Left lobe of liver (tissue), 2 donors: ENCODE data around the gene ALK. TPM values are rescaled to one million over a fixed set of nuclear protein-coding genes. Genes with fewer than 3 reads are reported as not detected.

ENCODE experiments used
- ATAC-seq: fragments of 200-7000 bp; cut with Tn5 transposase; one replicate; pipeline ENCODE4 v1.9.1; 2020; ENCODE audit warnings: mild to moderate bottlenecking, moderate library complexity
- DNase-seq: peaks from one replicate; pipeline ENCODE4 v3.0.0-alpha.2; 2020; ENCODE audit warnings: low spot score
- total RNA-seq: library from RNA; stranded (reverse); gene quantifications from one replicate; pipeline ENCODE4 v1.2.1, GENCODE V29; 2021
- donor health status: DM: no; HTN: no; CAD: no; lungs with moderate emphysema.
- donor health status: DM: no; HTN: yes; CAD: no.

ALK gene
- not detected for total RNA-seq

DNA sequence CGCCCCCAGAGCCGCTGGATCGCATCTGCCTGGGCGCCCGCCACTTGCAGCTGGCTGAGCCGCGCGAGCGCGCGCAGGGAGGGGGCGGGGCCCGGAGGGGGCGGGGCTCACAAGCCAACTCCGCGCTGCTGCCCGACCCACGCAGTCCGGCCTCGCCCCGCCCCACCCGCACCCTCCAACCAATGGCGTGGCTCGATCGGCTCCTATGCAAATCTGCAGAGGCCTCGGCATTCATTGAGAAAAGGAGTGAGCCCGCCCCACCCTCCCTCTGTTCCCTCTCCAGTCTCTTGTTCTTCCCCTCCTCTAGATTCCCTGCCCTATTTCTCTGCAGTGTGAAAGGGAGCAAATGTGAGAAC, at the start of gene ALK:
ALK (minus strand) TSS at position 27 of the 356 bp plus-strand sequence. CDS start 927 bp downstream, outside the sequence.
- peak; percentile 94 for ATAC-seq
- peak; percentile 79 for DNase-seq

DNA sequence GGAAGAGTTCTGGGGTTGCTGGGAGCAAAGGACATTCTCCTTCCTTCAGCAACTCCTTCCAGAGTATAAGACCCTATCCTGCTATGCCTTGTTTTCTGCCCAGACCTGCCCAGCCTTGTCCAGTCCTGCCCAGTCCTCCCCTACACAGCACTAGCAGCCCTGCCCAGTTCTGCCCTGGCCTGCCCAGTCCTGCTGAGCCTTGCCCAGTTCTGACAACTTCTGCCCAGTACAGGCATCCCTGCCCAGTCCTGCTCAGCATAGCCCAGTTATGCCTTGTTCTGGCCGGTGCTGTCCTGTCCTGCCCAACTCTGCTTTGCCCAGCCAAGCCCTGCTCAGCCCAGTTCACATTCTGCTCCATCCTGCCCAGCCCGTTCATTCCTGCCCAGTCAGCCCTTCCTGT, 44.9 kb upstream of the ALK start:
- DNase-seq (no peak), ATAC-seq (no peak)

DNA sequence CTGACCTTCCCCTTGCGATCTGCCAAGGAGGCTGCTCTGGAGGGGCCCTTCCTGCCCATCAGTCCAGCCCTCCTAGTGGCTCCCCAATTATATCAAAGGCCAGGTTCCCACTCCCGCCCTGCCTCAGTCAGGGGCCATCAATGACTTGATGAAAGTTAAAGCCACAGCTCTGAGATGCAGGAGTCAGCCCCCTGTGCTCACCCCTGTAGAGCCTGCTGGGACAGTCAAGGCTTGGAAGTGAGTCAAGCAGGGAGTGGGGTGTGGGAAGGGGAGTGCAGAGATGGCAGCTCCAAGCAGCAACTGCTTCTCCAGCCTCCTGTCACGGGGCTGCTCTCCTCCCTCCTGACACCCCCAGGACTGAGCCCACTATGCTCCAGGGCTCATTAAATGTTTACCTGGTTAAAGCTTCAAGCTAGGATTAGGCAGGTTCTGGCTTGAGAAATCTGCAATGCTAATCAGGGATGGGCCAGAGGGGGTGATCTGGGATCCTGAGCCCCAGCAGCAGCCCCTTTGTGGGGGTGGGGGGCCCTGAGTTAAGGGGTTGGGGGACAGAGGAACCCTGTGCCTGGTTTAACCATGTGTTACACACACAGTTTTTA, 42.7 kb upstream of the ALK start:
- ATAC-seq (no peak), DNase-seq (no peak)

DNA sequence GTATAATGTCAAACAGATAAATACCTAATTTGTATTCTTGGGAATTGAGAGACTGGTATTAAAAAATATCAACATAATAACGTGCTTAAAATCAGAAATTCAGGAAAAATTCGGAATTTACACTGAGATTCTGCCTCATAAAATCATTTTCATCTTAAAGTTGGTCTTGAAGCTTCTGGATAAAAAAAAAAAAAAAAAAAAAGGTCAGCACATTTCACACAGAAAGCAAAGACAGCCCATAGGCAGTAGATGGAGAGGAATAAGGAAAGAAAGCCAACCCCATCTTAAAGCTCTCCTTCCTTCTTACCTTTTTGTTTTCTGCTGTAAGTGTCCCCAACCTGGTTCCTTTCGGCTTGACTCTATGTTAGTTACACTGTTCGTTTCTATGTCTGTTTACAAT, 41.5 kb upstream of the ALK start:
- ATAC-seq = no peak
- DNase-seq = no peak

GRCh38 chr2:29954316-29954715, 32.9 kb upstream of the ALK start:
- DNase-seq (no peak), ATAC-seq (no peak)

GRCh38 chr2:29952973-29953372, 31.6 kb upstream of the ALK start:
- DNase-seq = no peak
- no peak for ATAC-seq

DNA sequence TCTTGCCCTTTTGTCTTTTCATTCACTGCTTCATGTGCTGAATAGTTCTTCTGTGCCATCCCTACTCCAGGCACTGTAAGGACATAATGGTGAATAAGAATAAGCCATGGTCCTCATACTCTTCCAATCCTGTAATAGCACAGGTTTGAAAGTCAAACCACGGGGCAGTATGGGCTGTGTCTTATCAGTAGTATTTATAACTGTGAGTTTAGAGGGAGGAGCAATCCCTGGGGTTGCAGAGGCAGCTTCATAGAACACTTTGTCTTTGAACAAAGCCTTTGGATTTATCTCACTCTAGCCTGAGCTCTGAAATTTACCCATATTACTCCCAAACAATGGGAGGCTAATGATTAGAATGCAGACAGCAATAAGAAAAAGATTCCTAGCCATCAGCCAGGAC, 30.2 kb upstream of the ALK start:
- ATAC-seq (no peak), DNase-seq (no peak)

GRCh38 chr2:29950481-29950880, 29.1 kb upstream of the ALK start:
- DNase-seq = no peak
- ATAC-seq = no peak

DNA sequence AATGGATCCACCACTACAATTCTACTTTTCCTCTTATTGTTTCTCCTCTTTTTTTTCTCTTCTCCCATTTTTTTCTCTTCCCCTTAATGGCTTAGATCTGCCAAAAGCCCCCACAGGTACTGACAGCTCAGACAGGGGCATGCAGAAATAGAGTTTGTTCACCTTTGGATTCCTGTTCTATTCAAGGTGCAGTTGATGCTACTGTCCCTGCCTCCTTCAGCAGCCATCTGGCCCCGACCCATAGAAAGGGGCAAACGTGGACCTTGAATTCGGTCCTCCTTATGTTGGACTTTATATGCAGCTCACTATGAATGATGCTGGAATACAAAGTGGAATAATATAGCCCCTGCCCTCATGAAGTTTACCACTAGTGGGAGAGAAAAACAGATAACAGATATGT, 27.7 kb upstream of the ALK start:
- DNase-seq (no peak), ATAC-seq (no peak)

- DNase-seq = no peak
Observed at GRCh38 chr2:29946505-29946904, 25.1 kb upstream of the ALK start.

DNA sequence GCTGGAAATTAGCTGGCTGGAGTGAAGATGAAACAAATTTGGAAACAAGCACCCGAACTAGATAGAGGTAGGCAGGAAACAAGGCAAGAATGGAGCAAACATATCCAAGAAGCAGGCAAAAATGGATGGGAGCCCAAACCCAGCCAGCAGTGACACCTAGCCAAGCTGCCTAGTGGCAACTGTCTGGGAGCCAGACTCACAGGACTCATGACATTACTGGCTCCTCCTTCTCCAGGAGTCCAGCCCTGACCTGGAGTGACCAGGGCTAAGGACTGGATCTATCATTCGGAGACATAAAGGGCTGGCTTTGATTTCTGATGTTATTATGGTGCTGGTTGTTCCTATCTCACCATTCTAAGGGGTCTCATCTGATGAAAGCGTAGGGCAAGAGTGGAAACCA, 21.3 kb upstream of the ALK start:
- ATAC-seq (no peak), DNase-seq (no peak)

More at GRCh38 chr2:29946505-29946904, 25.1 kb upstream of the ALK start:
- ATAC-seq = no peak

GRCh38 chr2:29940706-29941105, 19.3 kb upstream of the ALK start:
- ATAC-seq = no peak
- DNase-seq = no peak

- no peak for ATAC-seq
- no peak for DNase-seq
Observed at GRCh38 chr2:29936020-29936419, 14.6 kb upstream of the ALK start.

- DNase-seq (no peak), ATAC-seq (no peak)
Observed at GRCh38 chr2:29931818-29932217, 10.4 kb upstream of the ALK start.

- peak; percentile 52 for DNase-seq
- peak; percentile 77 for ATAC-seq
Observed at GRCh38 chr2:29923110-29923721, 1.8 kb upstream of the ALK start.

DNA sequence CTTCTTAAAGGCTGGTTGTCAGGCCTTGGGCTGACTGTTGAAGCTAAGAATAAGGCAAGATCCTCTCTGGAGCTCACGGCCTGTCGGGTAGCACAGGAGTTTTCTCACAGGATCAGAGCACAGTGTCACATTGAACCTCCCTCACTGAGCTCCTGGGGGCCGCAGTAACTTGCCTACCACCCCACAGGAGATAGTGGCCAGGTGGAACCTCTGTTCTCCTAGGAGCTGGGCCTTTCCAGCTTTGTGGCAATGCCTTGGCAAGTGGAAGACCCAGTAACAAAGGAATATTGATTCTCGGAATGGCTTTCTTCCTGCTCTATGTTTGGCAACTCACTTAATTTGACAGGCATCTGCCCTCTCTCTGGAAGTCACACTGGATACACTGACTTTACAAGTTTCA, 1.2 kb upstream of the ALK start:
- ATAC-seq (no peak), DNase-seq (no peak)

DNA sequence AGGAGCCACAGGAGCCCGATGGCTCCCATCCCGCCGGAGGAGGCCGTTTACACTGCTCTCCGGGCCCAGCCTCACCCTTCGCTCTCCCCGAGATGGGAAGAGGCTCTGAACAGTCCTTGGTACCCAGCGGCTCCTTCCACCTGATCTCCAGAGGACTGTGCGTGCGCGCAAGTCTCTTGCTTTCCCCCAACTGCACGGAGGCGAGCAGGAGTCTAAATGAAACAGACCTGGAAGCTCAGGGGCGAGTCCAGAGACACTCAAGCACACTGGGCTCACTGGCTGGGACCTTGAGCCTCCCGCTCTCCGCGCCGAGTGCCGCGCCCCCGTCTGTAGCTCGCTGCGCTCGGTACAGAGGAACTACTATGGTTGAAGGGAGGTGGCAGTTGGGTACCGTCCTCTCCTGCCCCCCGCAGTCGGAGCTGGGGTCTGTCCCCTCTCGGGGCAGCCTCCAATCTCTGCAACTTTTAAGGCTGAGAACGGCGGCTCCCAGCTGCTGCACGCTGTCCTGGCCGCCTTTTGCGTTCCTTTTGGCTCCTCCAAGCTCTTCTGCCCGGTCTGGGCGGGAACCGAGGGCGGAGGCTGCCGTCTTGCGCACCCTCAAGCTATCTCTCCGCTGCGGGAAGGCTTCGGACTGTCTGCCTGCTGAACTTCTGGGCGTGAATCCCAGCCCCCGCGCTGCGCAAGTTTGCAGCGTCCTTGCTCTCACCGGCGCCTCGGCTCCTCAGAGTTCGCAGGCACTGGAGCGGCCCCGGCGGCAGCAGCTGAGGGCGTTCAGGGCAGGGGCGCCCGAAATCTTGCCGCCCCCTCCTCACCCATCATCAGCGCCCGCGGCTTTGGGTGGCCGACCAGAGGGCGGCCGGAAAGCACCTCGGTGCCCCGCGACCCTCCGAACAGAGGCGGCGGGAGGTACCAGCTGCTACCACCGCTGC, 491 bp downstream of the ALK start:
- DNase-seq (no peak), ATAC-seq (peak; percentile 23)

- ATAC-seq (peak; percentile 52), DNase-seq (no peak)
Observed at GRCh38 chr2:29920130-29920577, 1.2 kb downstream of the ALK start.

DNA sequence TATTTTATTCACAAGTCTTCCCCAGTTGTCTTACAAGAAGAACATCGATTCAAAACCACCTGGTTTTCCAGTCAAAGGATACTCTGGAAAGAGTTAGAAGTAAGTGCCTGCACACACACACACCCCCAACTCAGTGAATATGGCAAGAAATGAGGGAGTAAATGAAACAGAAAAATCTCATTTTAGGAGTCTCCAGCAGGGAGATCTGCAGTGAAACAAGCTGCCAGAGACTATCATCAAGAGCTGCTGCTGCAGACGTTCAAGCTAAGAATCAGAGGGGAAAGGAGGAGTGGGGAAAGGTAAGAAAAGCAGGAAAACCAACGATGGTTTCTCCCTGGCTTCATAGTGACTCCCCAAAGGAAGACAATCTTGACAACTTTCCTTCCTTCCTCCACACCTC, 2.4 kb downstream of the ALK start:
- no peak for DNase-seq
- no peak for ATAC-seq

DNA sequence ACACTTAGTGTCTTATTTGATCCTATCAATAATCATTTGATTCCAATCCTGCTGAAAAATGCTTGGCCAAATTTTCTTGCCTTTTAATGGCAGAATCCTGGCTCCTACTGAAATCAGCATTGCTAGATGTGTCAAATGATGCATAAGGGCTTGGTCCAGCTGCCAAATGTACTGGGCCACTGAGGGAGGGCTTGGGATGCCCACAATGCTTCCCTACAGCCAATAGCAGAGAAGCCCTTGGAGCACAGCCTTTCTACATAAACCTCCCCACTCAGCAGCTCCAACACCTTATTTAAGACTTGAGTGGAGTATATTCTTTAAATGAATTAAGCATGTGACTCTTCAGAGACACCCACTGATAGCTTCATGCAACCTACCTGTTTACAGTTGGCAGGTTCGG, 3.6 kb downstream of the ALK start:
- DNase-seq (no peak), ATAC-seq (no peak)

DNA sequence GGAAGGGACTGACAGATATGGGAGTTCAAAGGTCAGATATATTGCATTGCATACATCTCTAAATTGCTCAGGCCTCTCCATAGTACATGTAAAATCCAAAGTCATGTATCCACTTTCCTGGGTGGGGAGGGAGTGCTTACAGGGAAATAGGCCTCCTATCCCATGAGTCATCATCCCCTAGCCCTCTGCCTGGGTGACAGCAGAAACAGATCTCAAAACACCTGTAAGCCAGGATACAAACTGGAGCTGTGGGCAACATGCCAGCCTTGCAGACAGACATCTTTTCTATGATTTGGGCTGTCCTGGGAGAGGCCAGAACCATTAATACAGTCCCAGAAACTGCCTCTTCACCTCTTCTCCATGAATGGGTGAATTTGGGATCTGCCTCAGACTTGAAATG, 4.8 kb downstream of the ALK start:
- no peak for ATAC-seq
- no peak for DNase-seq

DNA sequence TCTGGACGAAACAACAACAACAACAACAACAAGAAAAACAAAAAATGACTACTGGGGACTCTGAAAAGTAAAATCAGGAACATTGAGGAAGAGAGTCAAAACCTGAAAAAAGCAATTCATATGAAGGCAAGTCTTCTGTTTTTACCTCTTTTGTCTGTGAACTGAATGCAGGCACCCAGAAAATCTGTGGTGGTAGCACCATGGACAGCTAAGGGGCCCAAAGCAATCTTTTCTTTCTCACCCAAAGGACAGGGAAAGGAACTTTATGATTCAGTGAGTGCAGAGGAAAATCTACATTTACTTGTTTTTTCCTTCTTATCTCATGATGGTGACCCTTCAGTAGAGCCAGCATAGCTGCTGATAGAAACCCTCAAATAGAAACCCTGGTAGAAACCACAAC, 10.4 kb downstream of the ALK start:
- DNase-seq = no peak
- no peak for ATAC-seq
